ENCODE data around the gene CNDP1.
A peak's percentile ranks its signal among the peaks of the same experiment; 100 is the strongest.
"Not testable (repeated sequence)": the region's sequence is repeated elsewhere in the genome, so short reads cannot be mapped to it uniquely, and the experiment has no call there.

CNDP1 gene, protein sequence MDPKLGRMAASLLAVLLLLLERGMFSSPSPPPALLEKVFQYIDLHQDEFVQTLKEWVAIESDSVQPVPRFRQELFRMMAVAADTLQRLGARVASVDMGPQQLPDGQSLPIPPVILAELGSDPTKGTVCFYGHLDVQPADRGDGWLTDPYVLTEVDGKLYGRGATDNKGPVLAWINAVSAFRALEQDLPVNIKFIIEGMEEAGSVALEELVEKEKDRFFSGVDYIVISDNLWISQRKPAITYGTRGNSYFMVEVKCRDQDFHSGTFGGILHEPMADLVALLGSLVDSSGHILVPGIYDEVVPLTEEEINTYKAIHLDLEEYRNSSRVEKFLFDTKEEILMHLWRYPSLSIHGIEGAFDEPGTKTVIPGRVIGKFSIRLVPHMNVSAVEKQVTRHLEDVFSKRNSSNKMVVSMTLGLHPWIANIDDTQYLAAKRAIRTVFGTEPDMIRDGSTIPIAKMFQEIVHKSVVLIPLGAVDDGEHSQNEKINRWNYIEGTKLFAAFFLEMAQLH

DNA sequence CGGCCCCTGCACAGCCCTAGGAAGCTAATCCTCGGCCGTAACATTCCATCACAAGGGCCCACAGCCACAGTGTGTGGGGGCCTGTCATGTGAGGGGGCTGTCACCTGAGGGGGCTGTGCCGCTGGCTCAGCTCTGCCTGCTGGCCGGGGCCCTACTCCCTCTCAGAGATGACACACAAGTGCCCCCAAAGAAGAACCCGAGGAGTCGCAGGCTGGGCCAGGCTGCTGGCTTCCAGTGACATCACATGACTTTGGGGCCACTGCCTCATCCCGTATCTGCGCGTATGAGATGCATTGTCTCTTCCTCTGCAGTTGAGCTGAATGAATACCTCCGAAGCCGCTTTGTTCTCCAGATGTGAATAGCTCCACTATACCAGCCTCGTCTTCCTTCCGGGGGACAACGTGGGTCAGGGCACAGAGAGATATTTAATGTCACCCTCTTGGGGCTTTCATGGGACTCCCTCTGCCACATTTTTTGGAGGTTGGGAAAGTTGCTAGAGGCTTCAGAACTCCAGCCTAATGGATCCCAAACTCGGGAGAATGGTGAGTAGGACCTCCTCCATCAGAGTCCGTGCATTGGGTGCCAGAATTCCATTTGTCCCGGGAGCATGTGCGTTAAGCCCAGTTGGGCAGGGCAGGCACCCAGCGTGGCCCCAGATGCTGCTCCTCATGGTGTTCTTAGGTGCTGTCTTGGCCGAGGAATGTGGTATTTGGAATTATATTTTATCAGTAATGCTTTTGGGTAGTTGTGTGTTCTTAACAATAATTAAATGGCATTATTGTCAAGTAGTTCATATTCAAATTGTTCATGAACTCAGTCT lies at the start of gene CNDP1:
Gene CNDP1 (plus strand): TSS at position 351 of the 820 bp plus-strand sequence. CDS start 168 bp downstream, at position 519.
- DNase-seq: peak in 45 of 51 donors; percentile 8 to 87 (median 67)

DNA sequence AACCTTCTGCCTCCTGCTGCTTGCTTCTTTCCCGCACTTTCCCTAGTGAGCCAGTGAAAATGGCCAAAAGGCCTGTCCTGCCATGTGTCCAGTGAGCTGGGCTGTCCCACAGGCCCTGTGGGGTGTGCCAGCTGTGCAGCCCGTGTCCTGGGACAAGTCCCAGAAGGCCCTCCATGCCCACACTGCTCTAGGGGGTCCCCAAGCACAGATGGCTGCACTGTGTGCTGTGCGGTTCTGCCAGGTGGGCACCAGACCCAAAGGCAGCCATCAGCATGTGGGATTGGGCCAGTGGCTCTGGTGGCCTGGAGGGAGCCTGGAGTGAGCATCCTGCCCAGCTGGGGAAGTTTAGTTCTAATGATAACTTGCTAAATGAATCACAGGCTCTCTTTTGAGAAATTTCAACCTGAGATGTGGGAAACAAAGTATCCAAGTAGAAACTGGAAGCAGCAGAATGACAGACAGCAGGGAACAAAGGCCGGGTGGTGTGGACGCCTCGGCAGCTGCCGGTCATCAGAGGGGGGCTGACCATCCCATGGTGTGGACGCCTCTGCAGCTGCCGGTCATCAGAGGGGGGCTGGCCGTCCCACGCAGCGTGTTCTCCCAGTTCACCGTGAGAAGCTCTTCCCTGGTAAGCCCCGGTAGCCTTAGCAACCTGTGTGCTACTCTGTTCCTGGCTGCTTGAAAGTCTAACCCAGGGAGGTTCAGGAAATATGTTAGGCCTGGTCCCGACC lies 48.0 kb upstream of the CNDP1 start:
- peak in 3 of 51 donors; percentile 12 to 30 (median 22) for DNase-seq

DNA sequence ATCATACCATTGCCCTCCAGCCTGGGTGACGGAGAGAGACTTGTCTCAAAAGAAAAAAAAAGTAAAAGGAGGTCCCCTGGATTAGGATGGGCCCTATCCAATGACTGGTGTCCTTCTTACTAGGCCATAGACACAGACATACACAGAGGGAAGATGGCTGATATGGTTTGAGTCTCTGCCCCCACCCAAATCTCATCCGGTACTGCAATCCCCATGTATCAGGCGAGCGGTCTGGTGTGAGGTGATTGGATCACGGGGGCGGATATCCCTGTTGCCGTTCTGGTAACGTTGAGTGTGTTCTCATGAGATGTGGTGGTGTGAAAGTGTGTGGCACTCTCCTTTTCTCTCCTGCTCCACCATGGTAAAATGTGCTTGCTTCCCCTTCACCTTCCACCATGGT lies 45.9 kb upstream of the CNDP1 start:
- no peak for DNase-seq

DNA sequence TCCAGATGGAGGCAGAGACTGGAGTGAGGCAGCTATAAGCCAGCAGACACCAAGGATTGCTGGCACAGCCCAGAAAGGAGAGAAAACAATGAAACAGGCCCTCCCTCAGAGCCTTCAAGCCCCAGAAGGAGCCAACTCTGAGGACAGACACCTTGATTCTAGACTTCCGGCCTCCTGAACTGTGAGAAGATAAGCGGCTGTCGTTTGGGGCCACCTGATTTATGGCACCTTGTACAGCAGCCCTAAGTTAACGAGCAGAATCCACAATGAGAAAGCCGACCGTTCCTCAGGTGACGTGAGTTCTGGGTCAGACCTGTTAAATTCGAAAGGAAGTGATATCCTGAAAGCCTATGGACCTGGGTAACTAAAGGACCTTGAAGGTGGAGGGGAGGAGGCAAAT lies 45.4 kb upstream of the CNDP1 start:
- no peak for DNase-seq

DNA sequence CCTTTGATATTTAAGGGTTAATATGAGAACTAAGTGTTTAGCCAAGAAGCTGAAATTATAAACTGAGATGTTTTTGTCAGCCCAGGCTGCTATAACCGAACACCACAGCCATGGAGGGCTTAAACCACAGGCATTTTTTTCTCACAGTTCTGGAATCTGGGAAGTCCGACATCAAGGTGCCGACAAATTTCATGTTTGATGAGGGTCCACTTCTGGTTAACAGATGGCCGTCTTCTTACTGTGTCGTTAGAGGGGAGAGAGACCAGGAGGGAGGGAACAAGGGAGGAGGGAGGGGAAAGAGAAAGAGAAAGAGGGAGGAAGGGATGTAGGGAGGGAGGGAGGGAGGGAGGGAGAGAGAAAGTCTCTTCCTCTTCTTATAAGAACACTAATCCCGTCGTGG lies 44.6 kb upstream of the CNDP1 start:
- no peak for DNase-seq

DNA sequence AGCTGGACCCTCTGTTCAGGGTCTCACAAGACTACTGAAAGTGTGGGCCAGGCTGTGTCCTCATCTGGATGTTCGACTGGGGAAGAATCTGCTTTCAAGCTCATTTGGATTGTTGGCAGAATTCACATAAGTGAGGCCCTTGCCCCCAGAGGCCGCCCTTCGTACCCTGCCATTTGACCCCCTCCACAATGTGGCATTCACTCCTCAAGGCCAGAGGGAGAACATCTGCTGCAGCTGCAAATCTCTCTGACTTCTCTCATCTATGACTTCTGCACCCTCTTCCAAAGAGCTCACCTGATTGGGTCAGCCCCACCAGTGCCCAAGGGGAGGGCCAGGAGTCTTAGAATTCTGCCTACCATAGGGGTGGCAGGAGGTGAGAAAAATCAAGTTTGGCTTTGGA lies 42.0 kb upstream of the CNDP1 start:
- no peak for DNase-seq

DNA sequence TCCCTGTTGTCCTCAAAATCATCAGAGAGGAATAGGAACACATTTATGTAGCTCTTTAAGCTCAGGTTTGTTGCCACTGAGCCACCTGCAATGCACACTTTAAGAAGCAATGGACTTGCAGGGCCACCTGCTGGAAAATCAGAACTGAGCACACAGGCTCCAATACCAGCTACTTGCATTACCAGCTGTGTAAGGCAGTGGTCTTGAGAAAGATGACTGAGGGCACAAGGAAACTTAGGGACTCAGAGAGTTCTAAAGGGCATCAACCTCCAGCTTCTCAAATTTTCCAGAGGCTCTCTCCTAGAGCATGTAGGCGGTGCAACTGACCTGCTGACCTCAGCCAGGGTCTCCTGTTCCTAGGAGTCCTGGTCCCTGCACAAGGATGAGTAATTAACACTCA lies 40.6 kb upstream of the CNDP1 start:
- peak in 22 of 51 donors; percentile 11 to 61 (median 36) for DNase-seq

DNA sequence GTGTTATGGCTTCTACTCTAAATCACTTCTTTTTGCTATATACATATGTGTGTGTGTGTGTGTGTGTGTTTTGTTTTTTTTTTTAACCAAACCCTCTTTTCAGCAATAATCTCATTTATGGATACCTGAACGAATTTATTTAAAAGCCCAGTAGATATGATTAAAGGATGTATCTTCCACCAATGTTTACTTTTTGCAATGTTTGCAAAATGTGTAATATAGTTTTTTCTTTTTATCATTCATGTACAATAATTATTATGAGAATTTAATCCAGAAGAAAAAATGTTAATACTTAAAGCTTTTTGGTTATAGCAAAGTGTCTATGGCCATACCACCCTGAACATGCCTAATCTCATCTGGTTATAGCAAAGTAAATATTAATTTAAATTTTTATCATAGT lies 39.8 kb upstream of the CNDP1 start:
- DNase-seq: no peak

DNA sequence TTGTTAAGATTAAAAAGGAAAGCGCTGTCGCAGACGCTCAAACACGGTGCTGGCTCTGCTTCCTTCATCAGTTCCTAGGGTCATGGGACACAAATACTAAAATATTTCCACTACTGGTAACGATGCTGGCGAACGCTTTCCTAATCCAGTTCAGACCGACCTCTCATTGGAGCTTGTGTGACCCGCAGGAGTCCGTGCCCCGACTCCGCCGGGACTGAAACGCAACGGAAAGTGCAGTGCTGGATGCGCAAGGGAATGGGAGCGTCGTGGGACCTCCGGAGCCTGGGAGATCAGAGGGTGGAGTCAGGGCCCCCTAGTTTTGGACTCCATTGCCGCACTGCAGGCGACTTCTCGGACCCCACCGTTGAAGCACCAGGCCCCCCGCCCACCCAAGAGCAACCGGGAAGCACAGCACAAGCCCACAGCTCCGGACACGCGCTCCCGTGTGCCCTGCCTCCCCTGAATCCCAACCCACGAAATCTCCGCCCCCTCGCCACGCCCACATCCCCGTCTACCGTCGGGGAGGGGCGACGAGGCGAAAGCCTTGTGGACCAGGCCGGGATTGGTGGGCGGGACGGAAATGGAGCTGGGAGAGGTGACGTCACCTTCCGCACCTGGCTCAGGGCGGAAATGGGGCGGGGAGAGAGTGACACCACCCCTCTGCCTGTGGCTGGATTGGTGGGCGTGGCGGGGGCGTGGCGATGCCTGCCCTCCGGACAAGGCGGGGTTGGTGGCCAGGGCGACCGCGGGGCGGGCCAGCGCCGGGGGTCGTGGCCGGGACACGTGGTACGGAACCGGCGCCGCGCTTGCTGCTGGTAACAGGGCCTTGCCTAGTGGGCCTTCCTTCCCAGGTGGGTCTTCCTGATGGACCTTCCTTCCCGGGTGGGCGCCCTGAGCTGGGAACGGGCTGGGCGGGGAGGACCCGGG lies 38.5 kb upstream of the CNDP1 start, which contains the start of gene CNDP2:
Gene CNDP2 (plus strand): TSS at position 783 of the 927 bp plus-strand sequence. CDS start 3,611 bp downstream, outside the sequence.
- DNase-seq: peak; percentile 80 to 100 (median 99)

DNA sequence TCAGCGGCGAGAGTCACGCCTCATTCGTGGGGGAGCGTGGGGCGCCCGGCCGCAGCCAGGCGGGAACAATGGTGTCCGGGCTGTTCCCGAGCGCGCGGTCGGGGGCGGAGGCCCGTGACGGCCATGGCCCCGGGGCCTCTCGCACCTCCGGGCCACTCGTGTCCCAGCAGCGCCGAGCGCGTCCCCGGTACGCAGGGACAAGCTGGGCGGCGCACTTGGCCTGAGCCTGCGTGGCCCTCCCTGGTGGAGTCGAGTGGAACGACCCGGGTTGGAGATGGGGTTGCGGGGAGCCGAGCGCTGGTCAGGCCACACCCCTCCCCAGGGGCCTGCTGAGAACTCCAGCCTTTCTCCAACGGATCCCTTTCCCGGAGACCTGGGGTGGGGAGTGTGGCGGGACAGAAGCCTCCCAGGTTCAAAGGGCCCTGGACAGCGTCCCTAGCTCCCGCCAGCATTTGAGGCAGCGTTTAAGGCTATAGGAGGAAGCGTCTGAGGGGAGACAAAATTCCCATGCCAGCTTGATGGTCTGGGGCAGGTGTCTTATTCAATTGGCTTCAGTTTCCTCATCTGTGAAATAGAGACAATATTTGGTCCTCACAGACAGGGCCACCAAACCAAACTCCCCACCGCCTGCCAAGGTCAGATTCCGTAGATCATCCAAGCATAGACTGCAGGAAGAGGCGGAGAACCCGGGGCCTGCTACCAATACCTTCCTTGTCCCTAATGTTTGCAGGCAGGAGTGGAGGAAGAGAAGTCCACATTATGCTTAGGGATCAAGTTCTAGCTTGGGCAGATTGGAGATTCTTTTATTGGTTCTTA lies 37.6 kb upstream of the CNDP1 start:
- peak in 41 of 51 donors; percentile 21 to 88 (median 71) for DNase-seq

DNA sequence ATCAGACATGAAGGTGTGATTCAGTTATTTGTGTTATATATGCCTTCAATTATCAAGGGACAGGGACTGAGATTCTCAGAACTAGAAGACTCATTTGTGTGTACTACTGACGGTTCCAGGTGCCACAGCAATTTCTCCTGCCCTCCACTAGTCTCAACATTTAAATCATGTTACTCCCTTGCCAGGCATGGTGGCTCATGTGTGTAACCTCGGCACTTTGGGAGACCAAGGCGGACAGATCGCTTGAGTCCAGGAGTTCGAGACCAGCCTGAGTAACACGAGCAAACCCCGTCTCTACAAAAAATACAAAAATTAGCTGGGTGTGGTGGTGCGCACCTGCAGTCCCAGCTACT lies 37.0 kb upstream of the CNDP1 start:
- no peak for DNase-seq

DNA sequence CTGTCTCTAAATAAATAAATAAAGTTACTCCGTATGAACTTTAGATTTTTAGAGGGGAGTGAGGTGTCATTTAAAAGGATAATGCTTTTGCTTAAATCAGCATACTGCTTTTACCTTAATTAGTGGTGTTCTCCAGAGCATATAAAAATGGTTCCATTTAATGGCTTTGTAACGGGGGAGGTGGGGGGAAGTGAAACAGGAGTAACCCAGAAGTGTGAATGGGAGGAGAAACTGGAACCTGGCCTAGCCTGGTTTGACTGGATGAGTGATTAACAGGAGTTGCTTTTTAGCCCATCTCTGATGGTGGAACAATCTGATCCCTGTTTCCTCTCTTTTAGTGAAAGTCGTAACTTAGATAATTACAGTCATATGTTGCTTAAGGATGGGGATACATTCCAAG lies 36.5 kb upstream of the CNDP1 start:
- no peak for DNase-seq

DNA sequence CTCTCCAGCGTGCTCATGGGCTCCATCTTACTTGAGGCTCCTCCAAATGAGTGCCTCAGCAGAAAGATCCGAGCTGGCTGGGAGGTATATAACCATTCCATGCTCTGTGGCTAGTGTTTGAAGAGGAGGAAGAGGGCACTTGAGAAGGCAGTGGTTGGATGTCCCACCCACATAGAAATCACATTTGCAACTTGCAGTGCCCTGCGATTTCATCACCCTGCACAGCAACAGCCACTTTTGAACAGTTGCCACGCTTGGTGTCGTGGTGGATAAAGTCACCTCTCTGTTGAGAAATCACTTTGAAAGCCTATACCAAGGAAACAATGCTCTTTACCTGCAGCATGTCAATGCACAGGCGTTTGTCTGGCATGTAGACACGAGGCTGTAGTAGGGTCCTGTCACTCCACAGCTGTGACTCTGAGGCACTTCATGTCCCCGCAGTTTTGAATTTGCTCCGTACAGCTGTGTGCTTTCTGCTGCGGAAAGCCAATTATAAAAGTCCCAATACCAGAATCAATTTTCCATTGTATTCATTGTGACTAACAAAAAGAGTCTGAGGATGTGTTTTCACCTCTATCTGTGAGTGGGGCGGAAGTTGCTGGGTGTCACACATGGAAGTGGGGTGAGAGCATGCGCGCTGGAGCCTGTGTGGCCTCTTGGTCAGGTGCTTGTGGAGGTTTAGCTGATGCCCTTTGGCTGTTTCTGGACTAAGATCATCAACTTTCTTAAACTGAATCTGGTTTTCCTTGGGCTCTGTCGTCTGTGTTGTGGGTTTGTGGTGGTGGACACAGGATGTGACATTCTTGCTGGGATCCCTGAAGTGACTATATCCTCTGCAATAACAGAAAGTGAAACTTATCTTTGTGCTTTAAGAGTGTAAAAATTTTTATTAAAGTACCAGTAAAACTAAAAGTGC lies 35.3 kb upstream of the CNDP1 start:
- peak in 26 of 51 donors; percentile 12 to 66 (median 33) for DNase-seq

DNA sequence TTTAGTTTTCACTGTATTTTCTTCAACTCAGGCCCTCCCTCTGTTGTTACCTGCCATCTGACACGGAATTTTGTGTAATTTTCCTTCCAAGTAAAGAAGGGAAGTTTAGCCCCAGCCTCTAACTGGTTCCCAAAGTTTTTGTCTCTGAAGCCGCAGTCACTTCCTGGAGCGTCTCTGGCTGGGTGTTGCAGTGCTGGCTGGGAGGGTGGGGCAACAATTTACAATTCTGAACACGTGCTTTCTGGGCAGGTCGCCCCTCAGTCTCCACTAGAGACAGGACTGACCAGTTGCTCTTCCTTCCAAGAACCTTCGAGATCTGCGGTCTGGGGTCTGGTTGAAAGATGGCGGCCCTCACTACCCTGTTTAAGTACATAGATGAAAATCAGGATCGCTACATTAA lies 34.7 kb upstream of the CNDP1 start:
- DNase-seq: peak in 36 of 51 donors; percentile 17 to 84 (median 47)

DNA sequence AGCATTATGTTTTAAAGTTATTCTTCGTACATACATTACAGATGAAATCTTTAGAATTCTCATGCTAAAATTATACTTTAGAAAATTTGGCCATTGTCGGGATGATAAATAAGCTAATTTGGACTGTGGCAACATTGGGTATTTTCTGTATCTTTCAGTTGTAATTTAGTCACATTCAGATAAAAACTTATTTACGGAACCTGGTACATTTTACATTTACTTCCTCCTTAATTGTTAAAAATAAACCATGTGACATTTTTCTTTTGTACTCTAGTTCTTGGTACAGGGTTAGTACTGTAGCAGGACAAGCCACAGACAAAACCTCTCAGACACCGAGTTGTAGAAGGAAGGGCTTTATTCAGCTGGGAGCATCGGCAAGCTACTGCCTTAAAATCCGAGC lies 33.9 kb upstream of the CNDP1 start:
- no peak for DNase-seq

DNA sequence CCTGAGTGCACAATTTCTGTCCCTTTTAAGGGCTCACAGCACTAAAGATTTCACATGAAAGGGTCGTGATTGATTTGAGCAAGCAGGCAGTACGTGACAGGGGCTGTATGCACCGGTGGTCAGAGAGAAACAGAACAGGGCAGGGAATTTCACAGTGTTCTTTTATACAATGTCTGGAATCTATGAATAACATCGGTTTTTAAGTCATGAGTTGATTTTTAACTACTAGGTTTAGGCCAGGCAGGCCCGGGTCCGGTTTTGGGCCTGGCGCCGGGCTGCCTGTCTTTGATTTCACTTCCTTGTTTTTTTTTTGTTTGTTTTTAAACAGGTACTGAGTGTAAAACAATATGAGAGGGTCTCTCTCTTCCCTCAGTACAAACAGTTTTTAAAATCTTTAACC lies 33.5 kb upstream of the CNDP1 start:
- DNase-seq: not testable (repeated sequence)

DNA sequence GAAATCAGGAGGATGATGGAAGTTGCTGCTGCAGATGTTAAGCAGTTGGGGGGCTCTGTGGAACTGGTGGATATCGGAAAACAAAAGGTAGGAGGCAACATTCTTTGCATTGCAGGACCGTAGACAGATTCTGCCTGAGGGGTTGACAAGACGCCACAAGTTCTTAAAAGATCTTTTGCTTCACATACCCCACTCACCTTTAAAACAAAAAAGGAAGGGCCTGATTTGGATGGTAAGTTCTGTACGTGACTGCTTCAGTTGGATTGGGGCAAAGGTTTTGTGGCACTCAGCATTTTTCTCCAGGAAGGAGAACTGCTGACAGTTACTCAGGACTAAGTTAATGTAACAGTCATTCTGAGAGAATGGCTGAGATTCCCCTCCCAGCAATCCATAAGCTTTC lies 32.9 kb upstream of the CNDP1 start:
- no peak for DNase-seq

DNA sequence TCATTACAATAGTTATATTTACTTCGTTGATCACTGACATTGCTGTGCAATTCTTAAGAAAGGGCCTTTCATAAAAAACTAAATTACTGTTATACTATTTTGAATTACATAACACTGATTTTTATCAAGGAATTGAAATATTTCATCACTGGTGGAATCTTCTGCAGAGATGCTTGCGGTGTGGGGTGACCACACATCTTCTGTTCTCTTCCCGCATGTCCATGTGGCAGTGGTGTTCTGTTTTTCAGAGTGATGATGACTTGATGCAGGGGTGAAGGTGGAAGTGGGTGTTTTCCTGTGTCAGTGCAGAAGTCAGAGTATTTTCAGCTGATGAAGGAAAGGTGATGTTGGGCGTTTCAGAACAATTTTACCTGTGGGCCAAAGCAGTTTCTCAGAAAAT lies 31.2 kb upstream of the CNDP1 start:
- no peak for DNase-seq

Data from hypothalamus (tissue), 51 donors.